DMS53 (cell line): ENCODE data around the gene TLX1.

Experiments
- DNase-seq: peaks from one replicate; lab custom pipeline; 2025; lab: John Stamatoyannopoulos, UW

The TLX1 gene

DNA sequence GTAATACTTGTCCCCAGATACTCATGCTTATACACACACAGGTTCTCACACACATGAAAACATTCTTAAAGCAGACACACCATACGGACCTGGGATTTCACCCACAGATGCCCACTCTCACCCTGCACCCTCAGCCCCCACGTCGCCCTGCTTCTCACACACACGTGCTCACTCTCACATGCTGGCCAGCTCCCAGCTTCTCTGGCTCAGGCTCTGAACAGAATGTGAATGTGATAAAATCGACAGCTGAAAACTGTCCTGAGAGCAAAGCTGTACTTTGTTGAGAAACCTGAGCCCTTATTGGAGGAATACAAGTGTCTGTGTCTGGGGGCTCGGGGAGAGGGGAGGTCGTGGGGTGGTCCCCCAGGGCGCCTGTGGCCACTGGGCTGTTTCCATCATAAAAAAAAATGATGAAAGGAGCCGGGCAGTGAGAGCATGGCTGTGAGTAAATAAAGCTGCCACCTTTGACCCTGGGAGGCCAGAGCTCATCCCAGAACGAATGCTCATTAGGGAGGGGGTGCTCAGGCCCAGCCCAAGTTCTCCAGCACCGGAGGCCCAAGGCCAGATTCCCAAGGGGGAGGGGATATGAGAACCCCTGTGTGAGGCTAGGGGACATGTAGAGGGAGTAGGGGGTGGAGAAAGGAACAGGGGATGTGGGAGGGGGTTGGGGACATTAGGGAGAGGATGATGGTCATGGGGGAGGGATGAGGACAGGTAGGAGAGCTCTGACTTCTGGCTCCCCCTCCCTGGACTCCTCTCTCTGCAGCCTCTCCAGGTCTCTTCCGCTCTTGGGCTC lies 18.1 kb upstream of the TLX1 start:
- DNase-seq: peak; percentile 22

- DNase-seq: no peak
Measured at GRCh38 chr10:101113890-101114403, 17.2 kb upstream of the TLX1 start.

DNA sequence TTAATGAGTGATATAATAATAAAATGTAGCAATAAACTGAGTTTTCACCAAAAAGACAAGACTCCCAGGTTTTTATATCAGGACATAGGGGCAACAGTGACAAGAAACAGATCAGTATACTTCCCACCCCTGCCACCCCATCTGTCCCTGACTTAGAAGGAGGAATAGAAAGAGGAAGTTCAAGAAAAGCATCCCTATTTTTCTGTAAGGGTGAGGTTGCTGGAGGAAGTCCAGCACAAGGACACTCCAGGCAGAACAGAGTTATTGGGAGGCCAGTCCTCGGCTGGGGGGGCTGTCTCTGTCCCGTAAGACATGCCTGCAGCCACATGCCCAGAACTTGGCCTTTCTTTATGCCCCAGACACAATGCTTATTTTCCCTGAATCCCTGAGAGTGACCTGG lies 16.5 kb upstream of the TLX1 start:
- DNase-seq: no peak

DNA sequence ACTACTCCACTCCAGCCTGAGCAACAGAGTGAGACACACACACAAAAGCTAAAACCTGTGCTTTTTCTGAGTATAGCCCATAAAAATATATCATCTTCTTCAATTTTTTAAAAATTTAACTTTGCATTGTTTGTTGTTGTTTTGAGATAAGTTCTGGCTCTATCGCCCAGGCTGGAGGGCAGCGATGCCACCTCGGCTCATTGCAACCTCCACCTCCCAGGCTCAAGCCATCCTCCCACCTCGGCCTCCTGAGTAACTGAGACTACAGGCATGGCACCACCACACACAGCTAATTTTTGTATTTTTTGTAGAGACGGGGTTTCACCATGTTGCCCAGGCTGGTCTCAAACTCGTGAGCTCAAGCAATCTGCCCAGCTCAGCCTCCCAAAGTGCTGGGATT lies 14.3 kb upstream of the TLX1 start:
- no peak for DNase-seq

DNA sequence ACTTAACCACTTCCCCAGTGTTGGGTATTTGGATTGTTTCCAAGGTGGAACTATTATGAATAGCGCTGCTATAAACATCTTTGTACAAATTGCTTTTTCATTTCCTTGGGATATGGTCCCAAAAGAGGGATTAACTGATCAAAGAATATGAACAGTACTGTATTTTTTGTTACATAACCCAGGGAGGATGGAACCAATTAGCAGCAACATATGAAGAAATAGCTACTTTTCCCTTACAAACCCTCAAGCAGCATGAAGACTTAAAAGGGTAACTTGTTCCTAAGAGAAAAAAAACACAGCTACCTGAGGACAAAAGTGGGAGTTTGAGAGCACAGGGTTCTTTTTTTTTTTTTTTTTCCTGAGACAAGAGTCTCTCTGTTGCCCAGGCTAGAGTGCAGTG lies 13.1 kb upstream of the TLX1 start:
- DNase-seq: no peak

DNA sequence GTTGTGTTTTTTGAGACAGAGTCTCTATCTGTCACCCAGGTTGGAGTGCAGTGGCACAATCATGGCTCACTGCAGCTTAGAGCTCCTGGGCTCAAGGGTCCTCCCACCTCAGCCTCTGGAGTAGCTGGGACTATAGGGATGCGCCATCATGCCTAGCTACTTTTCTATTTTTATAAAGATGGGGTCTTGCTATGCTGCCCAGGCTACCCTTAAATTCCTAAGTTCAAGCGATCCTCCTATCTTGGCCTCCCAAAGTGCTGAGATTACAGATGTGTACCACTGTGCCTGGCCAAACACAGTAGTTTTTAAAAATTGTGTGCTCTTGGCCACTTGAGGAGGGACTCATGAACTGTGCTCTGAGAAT lies 10.6 kb upstream of the TLX1 start:
- DNase-seq: no peak

DNA sequence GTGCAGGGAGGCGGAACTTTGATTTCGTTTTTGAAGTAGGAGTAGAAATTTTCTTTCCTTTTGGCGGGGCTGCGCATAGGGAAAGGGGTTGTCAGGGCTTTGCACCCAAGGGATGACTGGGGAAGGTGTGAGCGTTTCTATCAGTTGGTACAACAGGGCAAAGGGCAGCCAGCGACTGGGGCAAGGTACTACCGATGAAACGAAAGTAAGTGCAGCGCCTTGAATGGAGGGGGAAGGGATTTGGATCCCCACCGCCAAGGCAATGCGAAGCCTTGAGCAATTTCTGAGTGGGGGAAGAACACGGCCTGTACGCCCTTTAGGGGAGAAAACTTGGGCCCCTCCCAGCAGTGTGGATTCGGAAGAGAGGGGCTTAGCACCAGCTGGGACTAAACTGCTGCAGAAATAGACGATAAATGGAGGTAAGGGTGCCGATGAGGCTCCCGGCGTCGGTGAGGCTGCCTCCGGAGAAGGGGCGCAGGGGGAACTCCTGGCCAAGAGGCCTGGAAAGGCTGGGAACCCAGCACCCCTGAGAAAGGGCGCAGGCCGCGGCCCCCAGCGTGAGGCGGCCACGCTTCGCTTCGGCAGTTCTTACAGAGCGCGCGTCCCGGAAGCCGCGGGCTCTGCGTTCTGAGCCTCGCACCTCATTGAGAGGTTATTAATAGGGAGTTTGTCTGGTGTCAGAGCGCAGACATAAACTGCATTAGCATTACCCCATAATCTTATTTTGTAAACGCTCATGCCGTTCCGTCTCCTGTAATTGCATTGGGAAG lies 10.0 kb upstream of the TLX1 start:
- peak; percentile 76 for DNase-seq

DNA sequence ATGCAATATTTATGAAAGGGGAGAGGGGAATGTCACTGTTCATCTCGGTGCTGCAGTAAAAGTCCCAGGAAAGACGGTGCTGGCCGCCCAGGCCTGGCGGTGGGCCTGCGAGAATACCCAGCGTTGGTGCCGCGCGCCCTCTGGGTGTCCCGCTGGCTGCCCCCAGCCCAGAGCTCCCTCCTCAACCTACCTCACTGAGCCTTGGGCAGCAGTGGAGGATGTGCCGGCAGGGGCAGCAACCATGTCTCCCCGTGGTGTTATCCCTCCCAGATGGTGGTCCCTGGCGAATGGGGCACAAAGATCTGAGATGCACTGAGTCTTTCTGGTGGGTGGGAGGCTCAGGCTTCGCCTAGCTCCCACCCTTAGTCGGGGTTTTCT lies 9.5 kb upstream of the TLX1 start:
- peak; percentile 62 for DNase-seq

DNA sequence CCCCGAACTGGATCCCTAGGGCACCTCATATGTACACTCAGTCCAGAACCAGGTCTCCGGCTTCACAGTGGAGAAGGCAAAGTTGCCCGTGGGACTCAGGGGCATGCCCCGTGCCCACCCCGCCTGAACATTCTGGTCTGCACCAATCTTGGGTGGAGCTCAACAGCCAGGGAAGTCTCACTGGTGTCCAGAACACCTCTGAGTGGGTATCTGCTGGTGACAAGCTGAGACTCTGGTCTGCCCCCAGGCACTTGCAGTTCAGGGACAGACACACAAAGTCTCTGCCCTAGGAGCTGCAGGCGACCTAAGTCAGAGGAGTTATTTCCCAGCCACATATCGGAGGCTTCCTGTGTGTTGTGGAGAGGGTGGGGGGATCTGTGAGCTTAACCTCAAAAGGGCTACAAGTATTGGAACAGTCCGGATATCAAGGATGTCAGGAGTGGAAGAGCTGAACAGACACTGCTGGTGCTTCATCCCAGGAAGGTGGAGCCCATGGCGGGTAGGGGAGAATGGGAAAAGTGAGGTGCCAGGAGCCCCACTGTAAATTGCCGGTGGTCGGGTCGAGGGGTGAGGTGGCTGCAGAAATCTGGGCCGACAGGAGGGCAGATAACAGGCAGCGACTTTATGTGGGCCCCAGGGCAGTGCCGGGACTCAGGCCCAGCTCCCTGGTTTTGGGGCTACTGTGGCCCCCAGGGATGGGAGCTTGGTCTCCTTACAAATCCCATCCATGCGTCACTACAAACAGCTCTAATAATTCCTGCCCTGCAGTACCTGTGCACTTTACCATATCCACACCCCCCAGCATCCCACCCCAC lies 8.6 kb upstream of the TLX1 start:
- no peak for DNase-seq

DNA sequence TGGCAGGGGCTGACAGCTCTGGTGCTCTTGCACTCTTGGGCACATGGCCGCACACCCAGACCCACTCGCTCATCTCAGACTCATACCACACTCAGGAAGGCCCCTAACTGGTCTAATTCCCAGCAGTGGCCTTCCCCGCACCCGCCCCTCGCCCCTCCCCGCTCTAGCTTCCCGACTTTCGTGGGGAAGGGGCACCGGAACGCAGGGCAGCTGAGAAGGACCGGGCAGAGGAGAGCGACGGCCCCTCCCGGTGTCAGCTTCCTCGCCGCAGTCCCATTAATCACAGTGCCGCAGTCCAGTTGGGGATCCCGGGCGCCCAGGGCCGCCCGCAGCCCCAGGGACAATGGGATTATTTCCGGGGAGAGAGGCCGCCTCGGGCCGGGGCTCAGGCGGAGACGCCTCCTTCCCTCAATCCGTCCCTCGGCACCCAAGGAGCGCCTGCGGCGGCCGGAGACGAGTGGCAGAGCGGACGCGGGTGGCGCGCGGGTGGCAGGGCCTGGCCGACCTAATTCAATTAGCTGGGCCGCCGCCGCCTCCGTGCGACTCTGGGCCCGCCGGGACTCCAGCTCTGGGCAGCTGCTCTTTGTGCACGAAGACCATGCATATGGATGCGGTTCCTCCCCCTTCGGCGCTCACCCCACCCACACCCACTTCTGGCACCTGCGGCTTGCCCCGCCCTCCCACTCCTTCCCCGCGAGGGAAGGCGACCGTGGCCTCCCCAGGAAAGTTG lies 7.8 kb upstream of the TLX1 start:
- DNase-seq: peak; percentile 61

DNA sequence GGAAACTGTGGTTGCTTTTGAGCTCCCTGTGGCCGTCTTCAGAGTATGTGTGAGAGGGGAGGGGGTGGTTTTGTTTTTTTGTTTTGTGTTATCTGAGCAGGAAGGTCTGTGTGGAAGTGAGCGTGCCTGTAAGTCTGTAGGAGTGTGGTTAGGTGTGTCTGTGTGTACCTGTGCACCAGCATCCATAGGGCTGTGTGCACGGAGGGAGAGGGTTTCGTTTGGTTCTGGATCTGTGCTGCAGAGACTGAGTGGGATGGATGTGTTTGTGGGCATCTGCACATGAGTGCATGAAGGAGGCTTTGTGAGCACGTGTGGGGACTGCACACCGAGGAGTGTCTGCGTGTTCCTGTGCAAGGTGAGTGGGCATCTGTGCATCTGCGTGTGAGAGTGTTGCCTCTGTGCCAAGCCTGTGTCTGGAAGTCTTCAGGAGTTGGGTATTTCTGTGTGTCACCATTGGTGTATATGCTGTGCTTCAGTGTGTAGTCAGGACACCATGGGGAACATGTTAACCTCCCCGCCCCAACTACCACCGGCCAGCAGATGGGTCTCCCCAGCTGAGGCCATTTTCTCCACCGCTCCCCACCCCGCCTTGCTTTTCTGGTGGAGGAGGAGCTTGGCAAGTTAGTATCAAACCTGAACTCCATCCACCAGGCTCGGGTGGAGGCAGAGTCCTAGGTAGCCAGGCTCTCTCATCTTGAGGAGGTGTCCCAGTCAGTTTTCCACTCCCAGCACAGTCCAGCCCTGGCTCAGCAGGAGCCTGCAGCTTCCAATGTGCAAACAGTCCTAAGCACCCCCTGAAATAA lies 7.1 kb upstream of the TLX1 start:
- peak; percentile 36 for DNase-seq

DNA sequence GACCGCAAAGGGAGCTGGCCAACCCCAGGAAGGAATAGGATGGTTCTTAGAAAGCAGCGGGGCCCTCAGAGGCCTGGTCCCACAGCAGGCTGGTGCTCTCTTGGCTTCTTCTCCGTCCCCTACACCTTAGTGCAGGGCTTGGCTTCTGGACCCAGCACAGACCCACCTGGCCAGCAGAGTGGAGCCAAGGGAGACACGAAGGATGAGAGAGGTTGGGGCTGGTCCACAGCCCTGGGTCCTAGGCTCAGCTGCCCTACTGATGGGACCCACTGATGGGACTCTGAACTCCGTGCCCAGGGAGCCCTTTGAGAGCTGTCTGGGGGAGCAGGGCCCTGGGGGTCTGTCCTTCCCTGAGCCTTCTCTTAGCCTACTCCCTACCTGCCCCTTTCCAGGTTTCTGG lies 6.2 kb upstream of the TLX1 start:
- no peak for DNase-seq

- no peak for DNase-seq
Measured at GRCh38 chr10:101126684-101127628, 4.1 kb upstream of the TLX1 start.

DNA sequence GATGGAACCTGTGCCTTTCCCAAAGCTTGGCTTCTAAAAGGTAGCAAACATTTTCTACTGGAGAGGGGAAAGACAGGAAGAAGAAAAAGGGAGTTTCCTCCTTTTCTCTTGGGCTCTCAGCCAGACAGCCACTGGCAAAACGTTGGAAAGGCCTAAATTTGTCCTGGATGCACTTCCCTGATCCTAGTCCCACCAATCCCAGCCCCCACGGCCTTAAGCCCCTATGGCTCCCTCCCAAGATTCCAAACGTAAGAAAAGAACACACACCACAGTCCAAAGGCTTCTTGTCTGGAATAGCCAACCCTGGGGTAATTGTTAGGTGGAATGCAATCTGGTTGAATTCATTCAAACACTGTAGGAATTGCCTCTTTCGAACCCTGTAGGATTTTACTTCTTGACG lies 959 bp upstream of the TLX1 start:
- DNase-seq: no peak

DNA sequence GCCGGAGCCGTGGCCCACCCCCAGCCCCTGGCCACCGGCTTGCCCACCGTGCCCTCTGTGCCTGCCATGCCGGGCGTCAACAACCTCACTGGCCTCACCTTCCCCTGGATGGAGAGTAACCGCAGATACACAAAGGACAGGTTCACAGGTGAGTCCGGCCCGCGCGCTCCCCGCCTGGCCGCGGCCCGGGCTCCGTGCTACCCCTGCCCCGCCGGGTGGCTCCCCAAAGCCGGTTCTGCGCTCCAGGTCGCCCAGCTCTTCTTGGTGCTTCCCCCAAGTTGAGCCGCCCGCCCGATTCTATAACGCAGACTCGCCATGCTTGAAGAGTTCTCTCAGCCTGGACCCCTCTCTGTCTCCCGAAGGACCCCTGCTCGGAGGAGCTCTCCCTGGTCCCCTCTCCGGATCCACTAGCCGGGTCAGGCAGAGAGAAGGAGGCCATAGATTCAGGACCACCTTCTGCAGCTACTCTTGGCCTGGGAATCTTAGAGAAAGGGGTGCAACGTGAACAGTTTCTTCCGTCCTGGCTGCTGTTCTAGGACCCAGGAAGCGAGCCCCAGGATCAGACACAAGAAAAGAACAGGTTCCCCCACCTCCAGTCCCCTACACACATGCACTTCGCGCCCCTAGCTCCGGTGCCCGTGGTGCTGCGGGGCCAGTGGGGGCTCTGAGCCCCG lies 999 bp downstream of the TLX1 start:
- DNase-seq: peak; percentile 62

GRCh38 chr10:101132636-101133473 lies 1.8 kb downstream of the TLX1 start:
- peak; percentile 43 for DNase-seq

DNA sequence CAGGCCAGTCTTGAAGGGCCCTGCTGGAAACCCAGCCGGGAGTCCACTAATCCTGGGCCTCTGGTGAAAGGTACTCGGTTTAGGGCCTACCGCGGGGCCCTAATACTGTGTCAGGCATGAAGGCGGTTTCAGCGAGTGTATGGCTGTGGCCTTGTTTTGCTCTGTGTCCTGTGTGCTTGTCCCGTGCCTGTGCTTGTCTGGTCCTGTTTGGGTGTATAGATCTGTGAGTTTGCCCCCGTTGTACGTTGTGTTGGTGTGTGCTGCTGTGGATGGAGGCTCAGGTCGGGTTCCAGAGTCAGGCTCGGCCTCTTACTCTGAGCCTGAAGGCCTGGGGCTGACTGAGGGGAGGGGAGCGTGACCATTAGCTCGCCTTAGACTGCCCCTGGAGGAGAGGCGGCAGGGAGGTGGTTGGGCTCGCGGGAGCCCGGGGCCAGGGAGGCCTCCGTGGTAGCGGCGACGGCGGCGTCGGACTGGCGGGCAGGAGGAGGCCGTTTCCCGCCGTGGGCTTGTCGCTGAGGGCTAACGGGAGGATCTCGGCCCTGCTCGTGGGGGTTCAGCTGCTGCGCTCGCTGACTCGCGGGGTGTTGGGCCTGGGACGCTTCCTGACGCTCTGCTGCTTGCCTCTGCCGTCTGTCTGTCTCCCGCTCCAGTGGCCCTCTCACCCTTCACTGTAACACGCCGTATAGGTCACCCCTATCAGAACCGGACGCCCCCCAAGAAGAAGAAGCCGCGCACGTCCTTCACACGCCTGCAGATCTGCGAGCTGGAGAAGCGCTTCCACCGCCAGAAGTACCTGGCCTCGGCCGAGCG lies 2.6 kb downstream of the TLX1 start:
- DNase-seq: no peak
